Keratinocyte (primary cell): ENCODE measurements around the gene BFSP2. TPM values are rescaled to one million over a fixed set of nuclear protein-coding genes. Genes with fewer than 3 reads are reported as not detected.

Experiments used
- DNase-seq: peaks from one replicate; pipeline ENCODE4 v3.0.0-alpha.2; 2011; ENCODE audit warnings: low read depth, missing footprints, low spot score
- FAIRE-seq: peaks from 2 replicates; lab custom pipeline; 2011; peaks lifted over from hg19 to GRCh38; lab: Jason Lieb, UNC
- H2AFZ ChIP-seq: 2 replicates; pipeline ENCODE4 v1.6.0; 2012; ENCODE audit warnings: low read length, control low read depth, inconsistent platforms; ENCODE audit not compliant: control insufficient read depth
- H3K27ac ChIP-seq: 2 replicates; pipeline ENCODE4 v1.5.1; 2011; ENCODE audit warnings: low read length; ENCODE audit not compliant: control insufficient read depth, insufficient read depth
- H3K27me3 ChIP-seq: 3 replicates; pipeline ENCODE4 v1.6.0; 2011; ENCODE audit warnings: low read length; ENCODE audit not compliant: control insufficient read depth, insufficient read depth; ENCODE audit errors: extremely low read depth
- H3K36me3 ChIP-seq, 2 experiments: 2 replicates in 1 of 2; 3 replicates in 1 of 2; pipeline ENCODE4 v1.5.1; 2011; ENCODE audit warnings: low read length in 2 of 2, mild to moderate bottlenecking in 1 of 2; ENCODE audit not compliant: control insufficient read depth in 2 of 2, insufficient read depth in 2 of 2; ENCODE audit errors: extremely low read depth in 1 of 2
- H3K4me1 ChIP-seq: 3 replicates; pipeline ENCODE4 v1.5.1; 2011; ENCODE audit warnings: low read length; ENCODE audit not compliant: control insufficient read depth, insufficient read depth; ENCODE audit errors: extremely low read depth
- H3K4me2 ChIP-seq: 3 replicates; pipeline ENCODE4 v1.6.0; 2011; ENCODE audit warnings: low read depth, low read length; ENCODE audit not compliant: control insufficient read depth, insufficient read depth; ENCODE audit errors: extremely low read depth
- H3K4me3 ChIP-seq, 3 experiments: fragments of 200-600 bp in 1 of 3; sonication (generic) in 1 of 3; 2 replicates in 2 of 3; 3 replicates in 1 of 3; pipeline ENCODE4 v1.5.1; 2011 to 2016; ENCODE audit warnings: low read length in 3 of 3, mild to moderate bottlenecking in 3 of 3, control low read depth in 2 of 3, inconsistent platforms in 1 of 3, low read depth in 1 of 3, mixed read lengths in 1 of 3, mixed run types in 1 of 3, moderate library complexity in 1 of 3; ENCODE audit not compliant: control insufficient read depth in 2 of 3, insufficient read depth in 2 of 3; ENCODE audit errors: extremely low read depth in 1 of 3
- H3K79me2 ChIP-seq: 2 replicates; pipeline ENCODE4 v1.6.0; 2012; ENCODE audit warnings: low read length; ENCODE audit not compliant: control insufficient read depth, insufficient read depth
- H3K9ac ChIP-seq: 3 replicates; pipeline ENCODE4 v1.6.0; 2011; ENCODE audit warnings: low read length; ENCODE audit not compliant: control insufficient read depth, insufficient read depth; ENCODE audit errors: extremely low read depth
- H3K9me1 ChIP-seq: 3 replicates; pipeline ENCODE4 v1.6.0; 2011; ENCODE audit warnings: low read length; ENCODE audit not compliant: control insufficient read depth, insufficient read depth; ENCODE audit errors: extremely low read depth
- H3K9me3 ChIP-seq: 2 replicates; pipeline ENCODE4 v1.5.1; 2012; ENCODE audit warnings: low read depth, low read length; ENCODE audit not compliant: control insufficient read depth
- H4K20me1 ChIP-seq: 3 replicates; pipeline ENCODE4 v1.6.0; 2011; ENCODE audit warnings: low read length; ENCODE audit not compliant: control insufficient read depth, insufficient read depth; ENCODE audit errors: extremely low read depth
- EZH2 ChIP-seq: IDR thresholded peaks from one replicate; pipeline ENCODE4 v1.6.1; 2012; ENCODE audit warnings: inconsistent platforms, mild to moderate bottlenecking, low read length, moderate library complexity
- dilution Hi-C: fragments of 300-500 bp; cut with MboI; formaldehyde crosslinking; loops from one replicate; pipeline ENCODE4 v1.7.0; 2020; ENCODE audit warnings: low sequenced_read_pairs; ENCODE audit not compliant: extremely low pct_ligation_motif_present
- polyA plus RNA-seq, 5 experiments: library from polyadenylated mRNA; depleted of rRNA in 3 of 5; stranded (reverse) in 3 of 5; stranded (forward) in 1 of 5; unstranded in 1 of 5; fragments of >200 nt; gene quantifications; 1 replicate in 1 of 5; 2 replicates in 3 of 5; 3 replicates in 1 of 5; pipeline versions ENCODE4 v1.2.1 to v1.2.3, GENCODE V29; 2011 to 2012; ENCODE audit warnings: missing spikeins in 2 of 5, low read depth in 1 of 5, low replicate concordance in 1 of 5
- TF ChIP-seq, protein P1 (sequence below), 3 experiments: IDR thresholded peaks in 1 of 3; conservative IDR thresholded peaks in 1 of 3; optimal IDR thresholded peaks in 1 of 3; 2 replicates in 2 of 3; 3 replicates in 1 of 3; pipeline versions ENCODE3 to v1.5.1; 2011; ENCODE audit warnings: low read length in 3 of 3, mild to moderate bottlenecking in 3 of 3, moderate library complexity in 2 of 3, control low read depth in 1 of 3, inconsistent platforms in 1 of 3; ENCODE audit not compliant: insufficient read depth in 2 of 3; ENCODE audit errors: extremely low read depth in 1 of 3

BFSP2 gene
- polyA plus RNA-seq, 1 donor (not counting 4 experiments of a cell fraction or from before 2014, with no cell fraction given): not detected

DNA sequence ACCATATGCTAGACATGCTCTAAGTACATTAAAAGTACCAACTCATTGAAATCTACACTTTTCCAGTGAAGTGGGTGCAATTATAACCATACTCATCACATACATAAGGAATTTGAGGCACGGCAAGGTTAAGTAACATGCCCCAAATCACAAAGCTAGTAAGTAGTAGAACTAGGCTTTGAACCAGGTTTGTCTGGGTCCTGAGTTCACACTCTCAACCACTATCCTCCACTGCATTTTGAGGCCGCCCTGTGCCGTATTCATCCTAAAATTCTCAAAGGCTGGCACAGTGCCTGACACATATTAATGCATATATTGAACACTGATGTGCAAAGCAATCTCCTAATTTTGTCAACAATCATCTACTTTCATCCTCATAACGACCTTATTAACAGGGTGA is 104.9 kb downstream of the BFSP2 start:
- dilution Hi-C loops: no loop called here
- no peaks in the 10 kb centered on the region for H3K9me3 ChIP-seq
- H3K4me2 ChIP-seq: no peak overlapping the region
- H3K9ac ChIP-seq: no peak overlapping the region
- H3K9me1 ChIP-seq: no peaks in the 10 kb centered on the region
- H3K4me1 ChIP-seq: no peaks in the 10 kb centered on the region
- no peak for TF ChIP-seq EZH2
- TF ChIP-seq, protein P1, sequence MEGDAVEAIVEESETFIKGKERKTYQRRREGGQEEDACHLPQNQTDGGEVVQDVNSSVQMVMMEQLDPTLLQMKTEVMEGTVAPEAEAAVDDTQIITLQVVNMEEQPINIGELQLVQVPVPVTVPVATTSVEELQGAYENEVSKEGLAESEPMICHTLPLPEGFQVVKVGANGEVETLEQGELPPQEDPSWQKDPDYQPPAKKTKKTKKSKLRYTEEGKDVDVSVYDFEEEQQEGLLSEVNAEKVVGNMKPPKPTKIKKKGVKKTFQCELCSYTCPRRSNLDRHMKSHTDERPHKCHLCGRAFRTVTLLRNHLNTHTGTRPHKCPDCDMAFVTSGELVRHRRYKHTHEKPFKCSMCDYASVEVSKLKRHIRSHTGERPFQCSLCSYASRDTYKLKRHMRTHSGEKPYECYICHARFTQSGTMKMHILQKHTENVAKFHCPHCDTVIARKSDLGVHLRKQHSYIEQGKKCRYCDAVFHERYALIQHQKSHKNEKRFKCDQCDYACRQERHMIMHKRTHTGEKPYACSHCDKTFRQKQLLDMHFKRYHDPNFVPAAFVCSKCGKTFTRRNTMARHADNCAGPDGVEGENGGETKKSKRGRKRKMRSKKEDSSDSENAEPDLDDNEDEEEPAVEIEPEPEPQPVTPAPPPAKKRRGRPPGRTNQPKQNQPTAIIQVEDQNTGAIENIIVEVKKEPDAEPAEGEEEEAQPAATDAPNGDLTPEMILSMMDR (optimal IDR thresholded peaks at IDR 0.05 in 1 of 3, IDR thresholded peaks at IDR 0.05 in 1 of 3, conservative IDR thresholded peaks at IDR 0.05 in 1 of 3; ENCODE audit: extremely low read depth in 1 of 3, insufficient read depth in 2 of 3, low read length in 3 of 3): no peak
- no peaks in the 10 kb centered on the region for H3K36me3 ChIP-seq
- FAIRE-seq (no peak), DNase-seq (no peak)
- no peak overlapping the region for H2AFZ ChIP-seq
- no peaks in the 10 kb centered on the region for H4K20me1 ChIP-seq
- no peaks in the 10 kb centered on the region for H3K79me2 ChIP-seq
- H3K4me3 ChIP-seq: no peak overlapping the region
- peaks cover 7% of the 10 kb centered on the region for H3K27me3 ChIP-seq
- H3K27ac ChIP-seq: no peak overlapping the region

DNA sequence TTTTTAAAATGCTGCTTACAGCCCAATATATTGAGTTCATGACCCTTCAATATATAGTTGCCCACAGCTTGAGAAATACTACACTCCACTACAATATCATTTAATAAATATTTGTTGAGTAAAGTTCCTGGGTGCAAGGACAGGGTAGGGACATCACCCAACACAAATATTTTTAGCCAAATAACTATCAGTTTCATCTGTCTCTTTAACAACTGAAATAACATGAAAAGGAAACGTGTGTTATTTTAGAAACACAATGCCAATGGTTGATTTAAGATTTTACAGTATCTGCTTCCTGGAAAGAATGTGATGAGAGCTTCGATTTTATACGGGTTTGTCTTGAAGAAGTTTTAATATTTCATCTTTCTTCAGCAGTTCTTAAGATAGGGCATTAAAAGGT is 106.0 kb downstream of the BFSP2 start:
- Histone ChIP-seq H3K4me2 (no peak overlapping the region), H3K36me3 (no peaks in the 10 kb centered on the region), H2AFZ (no peak overlapping the region), H3K9ac (no peak overlapping the region), H3K9me1 (no peaks in the 10 kb centered on the region), H3K27me3 (peaks cover 7% of the 10 kb centered on the region), H3K4me1 (no peaks in the 10 kb centered on the region), H3K9me3 (no peaks in the 10 kb centered on the region), H3K79me2 (no peaks in the 10 kb centered on the region), H3K4me3 (no peak overlapping the region), H4K20me1 (no peaks in the 10 kb centered on the region), H3K27ac (no peak overlapping the region)
- no peak for TF ChIP-seq EZH2
- TF ChIP-seq, protein P1 (optimal IDR thresholded peaks at IDR 0.05 in 1 of 3, IDR thresholded peaks at IDR 0.05 in 1 of 3, conservative IDR thresholded peaks at IDR 0.05 in 1 of 3; ENCODE audit: extremely low read depth in 1 of 3, insufficient read depth in 2 of 3, low read length in 3 of 3): no peak
- dilution Hi-C loops: no loop called here
- DNase-seq: no peak
- FAIRE-seq: no peak
